Lower lobe of right lung (tissue), 2 donors: ENCODE results near the gene EHMT1. TPM values are rescaled to one million over a fixed set of nuclear protein-coding genes. Genes with fewer than 3 reads are reported as not detected.
A peak's percentile ranks its signal among the peaks of the same experiment; 100 is the strongest.

Experiments used
- ATAC-seq, 2 donors: fragments of 200-7000 bp; cut with Tn5 transposase; one replicate each; pipeline ENCODE4 v1.9.1; 2020 to 2022; ENCODE audit warnings: mild to moderate bottlenecking in 2 of 2, moderate library complexity in 2 of 2
- DNase-seq: peaks from one replicate; pipeline ENCODE4 v3.0.0-alpha.2; 2020
- H3K27ac ChIP-seq: fragments of 200-600 bp; one replicate; pipeline ENCODE4 v1.8.0; 2022
- H3K27me3 ChIP-seq: fragments of 200-600 bp; one replicate; pipeline ENCODE4 v1.8.0; 2022; ENCODE audit warnings: low read depth
- H3K36me3 ChIP-seq: fragments of 200-600 bp; one replicate; pipeline ENCODE4 v1.8.0; 2022; ENCODE audit warnings: mild to moderate bottlenecking
- H3K4me1 ChIP-seq: fragments of 200-600 bp; one replicate; pipeline ENCODE4 v1.8.0; 2022
- H3K4me3 ChIP-seq: fragments of 200-600 bp; one replicate; pipeline ENCODE4 v1.8.0; 2022; ENCODE audit warnings: mild to moderate bottlenecking
- H3K9me3 ChIP-seq: fragments of 200-600 bp; one replicate; pipeline ENCODE4 v1.8.0; 2022
- CTCF ChIP-seq: fragments of 200-600 bp; IDR thresholded peaks from one replicate; pipeline ENCODE4 v1.8.0; 2022; ENCODE audit warnings: antibody characterized with exemption, mild to moderate bottlenecking
- intact Hi-C: fragments of 100-400 bp; cut with DNase I; formaldehyde crosslinking; loops from one replicate; pipeline ENCODE4 v1.11.0; 2022
- total RNA-seq: library from RNA; stranded (reverse); fragmentation: NEBNext Ultra II Directional; extraction: Animal tissue kit (Norgen Biotek cat#: 25700); gene quantifications from one replicate; pipeline ENCODE4 v1.2.1, GENCODE V29; 2021
- donor health status: DM: no; HTN: yes; CAD: no; lungs with severe emphysema.

Gene EHMT1
- total RNA-seq, 1 donor from 2014 or later: 73.5 TPM

- intact Hi-C loops: no loop called here
- no peak for DNase-seq
- no peak for TF ChIP-seq CTCF
- peaks cover 40% of the 10 kb centered on the region for H3K36me3 ChIP-seq
- ATAC-seq: no peak
- no peaks in the 10 kb centered on the region for H3K9me3 ChIP-seq
- no peaks in the 10 kb centered on the region for H3K27me3 ChIP-seq
- H3K27ac ChIP-seq: no peak overlapping the region
- H3K4me1 ChIP-seq: peaks cover 27% of the 10 kb centered on the region
- H3K4me3 ChIP-seq: no peak overlapping the region
Measured at GRCh38 chr9:137580954-137581322, 37.9 kb upstream of the EHMT1 start.

GRCh38 chr9:137581361-137582285, 37.2 kb upstream of the EHMT1 start:
- H3K4me3 ChIP-seq: no peak overlapping the region
- DNase-seq (no peak), ATAC-seq (no peak)
- H3K4me1 ChIP-seq: peaks cover 22% of the 10 kb centered on the region
- H3K9me3 ChIP-seq: no peaks in the 10 kb centered on the region
- no peaks in the 10 kb centered on the region for H3K27me3 ChIP-seq
- peaks cover 39% of the 10 kb centered on the region for H3K36me3 ChIP-seq
- intact Hi-C loops: no loop called here
- no peak for TF ChIP-seq CTCF
- H3K27ac ChIP-seq: no peak overlapping the region

GRCh38 chr9:137582286-137582860, 36.4 kb upstream of the EHMT1 start:
- no peaks in the 10 kb centered on the region for H3K27me3 ChIP-seq
- H3K4me1 ChIP-seq: peaks cover 15% of the 10 kb centered on the region
- ATAC-seq (no peak), DNase-seq (peak; percentile 46)
- TF ChIP-seq CTCF: peak; percentile 31
- H3K9me3 ChIP-seq: no peaks in the 10 kb centered on the region
- intact Hi-C loops: no loop called here
- H3K27ac ChIP-seq: no peak overlapping the region
- no peak overlapping the region for H3K4me3 ChIP-seq
- peaks cover 46% of the 10 kb centered on the region for H3K36me3 ChIP-seq

- ATAC-seq (no peak), DNase-seq (no peak)
- no peaks in the 10 kb centered on the region for H3K9me3 ChIP-seq
- no peaks in the 10 kb centered on the region for H3K27me3 ChIP-seq
- H3K36me3 ChIP-seq: peaks cover 56% of the 10 kb centered on the region
- intact Hi-C loops: no loop called here
- no peak overlapping the region for H3K4me3 ChIP-seq
- TF ChIP-seq CTCF: no peak
- H3K27ac ChIP-seq: no peak overlapping the region
- H3K4me1 ChIP-seq: peaks cover 8% of the 10 kb centered on the region
Measured at GRCh38 chr9:137583347-137583746, 35.5 kb upstream of the EHMT1 start.

GRCh38 chr9:137583957-137584356, 34.8 kb upstream of the EHMT1 start:
- no peaks in the 10 kb centered on the region for H3K9me3 ChIP-seq
- peaks cover 10% of the 10 kb centered on the region for H3K4me1 ChIP-seq
- ATAC-seq (no peak), DNase-seq (no peak)
- peaks cover 56% of the 10 kb centered on the region for H3K36me3 ChIP-seq
- intact Hi-C loops: no loop called here
- H3K27ac ChIP-seq: no peak overlapping the region
- H3K4me3 ChIP-seq: no peak overlapping the region
- TF ChIP-seq CTCF: no peak
- no peaks in the 10 kb centered on the region for H3K27me3 ChIP-seq
